HG03135 (cell line): ENCODE data around the gene ERVFRD-1.
"Not testable (repeated sequence)": the region's sequence is repeated elsewhere in the genome, so short reads cannot be mapped to it uniquely, and the experiment has no call there.

Experiments used
- ATAC-seq: cut with Tn5 transposase; IDR thresholded peaks from one replicate; pipeline ENCODE4 v1.9.1; 2021; ENCODE audit warnings: mild to moderate bottlenecking, moderate library complexity; ENCODE audit not compliant: unreplicated experiment

ERVFRD-1 gene

GRCh38 chr6:11129908-11130565 lies 18.5 kb upstream of the ERVFRD-1 start:
- no peak for ATAC-seq

DNA sequence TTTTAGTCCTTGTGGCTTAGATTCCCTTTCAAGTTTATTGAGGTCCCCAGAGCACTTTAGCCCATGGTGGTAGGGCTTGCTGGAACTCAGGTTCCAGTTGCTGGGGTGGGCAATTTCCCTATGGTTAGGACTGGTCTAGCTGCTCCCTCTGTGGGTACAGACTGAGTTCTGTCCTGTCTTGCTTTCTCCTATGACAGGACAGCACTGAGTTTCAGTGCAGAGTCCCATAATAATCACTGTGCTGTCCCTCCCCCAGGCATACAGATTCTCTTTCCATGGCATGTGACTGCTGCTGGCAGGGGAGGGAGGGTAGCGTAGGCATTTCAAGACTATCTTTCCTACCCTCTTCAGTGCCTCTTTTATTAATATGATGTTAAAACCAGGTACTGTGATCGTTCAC lies 17.1 kb upstream of the ERVFRD-1 start:
- no peak for ATAC-seq

DNA sequence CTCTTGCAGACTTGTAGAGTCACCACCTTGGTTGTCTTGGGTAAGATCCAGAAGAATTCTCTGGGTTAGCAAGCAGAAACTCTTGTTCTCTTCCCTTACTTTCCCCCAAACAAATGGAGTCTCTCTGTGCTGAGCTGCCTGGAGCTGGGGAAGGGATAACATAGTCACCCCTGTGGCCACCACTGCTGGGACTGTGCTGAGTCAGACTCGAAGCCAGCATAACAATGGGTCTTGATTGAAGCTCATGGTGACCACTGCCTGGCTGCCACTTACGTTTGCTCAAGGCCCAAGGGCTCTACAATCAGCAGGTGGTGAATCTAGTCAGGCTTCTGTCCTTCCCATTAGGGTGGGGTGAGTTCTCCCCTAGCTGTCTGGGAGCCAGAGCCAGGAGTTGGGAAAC lies 15.4 kb upstream of the ERVFRD-1 start:
- no peak for ATAC-seq

- ATAC-seq, result no peak
These were observed 12.5 kb upstream of the ERVFRD-1 start for GRCh38 chr6:11123978-11124377.

- ATAC-seq, result no peak
These were observed 10.9 kb upstream of the ERVFRD-1 start for GRCh38 chr6:11122380-11122779.

GRCh38 chr6:11121851-11122250 lies 10.3 kb upstream of the ERVFRD-1 start:
- no peak for ATAC-seq

GRCh38 chr6:11120271-11121005 lies 8.9 kb upstream of the ERVFRD-1 start:
- no peak for ATAC-seq

GRCh38 chr6:11115808-11116536 lies 4.4 kb upstream of the ERVFRD-1 start:
- not testable (repeated sequence) for ATAC-seq

GRCh38 chr6:11113038-11113437 lies 1.5 kb upstream of the ERVFRD-1 start:
- no peak for ATAC-seq

DNA sequence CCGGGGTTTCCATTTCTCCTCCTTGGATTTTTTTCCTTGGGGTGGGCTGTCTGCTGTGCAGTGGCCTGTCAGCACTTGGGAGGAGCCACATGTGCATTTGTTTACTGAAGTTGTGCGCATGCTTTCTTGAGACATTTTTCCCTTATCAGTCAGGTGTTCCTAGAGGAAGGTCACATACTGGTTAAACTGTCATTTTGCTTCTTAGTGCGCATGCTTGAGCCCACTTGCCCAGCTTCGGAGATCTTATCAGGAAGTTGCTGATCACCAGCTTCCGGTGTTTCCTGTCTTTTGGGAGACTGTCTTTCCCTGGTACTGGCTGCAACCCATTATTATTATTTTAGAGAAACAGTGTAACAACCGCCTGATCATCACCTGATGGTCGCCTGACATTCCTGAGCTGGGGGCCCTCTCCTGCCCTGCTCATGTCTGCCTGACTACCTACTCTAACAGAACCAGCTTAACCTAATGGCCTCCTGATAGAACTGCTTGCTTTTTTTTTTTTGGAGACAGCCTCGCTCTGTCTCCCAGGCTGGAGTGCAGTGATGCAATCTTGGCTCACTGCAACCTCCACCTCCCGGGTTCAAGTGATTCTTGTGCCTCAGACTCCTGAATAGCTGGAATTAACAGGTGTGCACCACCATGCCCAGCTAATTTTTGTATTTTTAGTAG lies 378 bp upstream of the ERVFRD-1 start:
- ATAC-seq, result no peak

DNA sequence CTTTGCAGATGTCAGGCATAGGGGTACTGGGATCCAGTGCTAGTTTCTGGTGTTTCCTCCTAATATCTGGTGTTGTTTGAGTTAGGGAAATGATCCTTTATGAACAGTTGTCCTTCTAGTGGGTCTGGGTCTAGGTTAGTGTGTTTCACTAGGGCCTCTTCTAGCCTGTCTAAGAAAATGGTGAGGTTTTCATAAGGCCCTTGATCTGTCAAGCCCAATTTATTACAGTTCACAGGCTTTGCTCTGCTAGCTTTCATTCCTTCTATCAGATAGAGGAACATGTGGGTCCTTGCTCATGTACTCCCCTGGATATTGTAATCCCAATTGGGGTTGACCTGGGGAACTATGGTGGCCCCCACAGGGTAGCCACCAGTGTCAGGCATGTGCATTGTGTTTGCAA lies 2.8 kb downstream of the ERVFRD-1 start:
- ATAC-seq, result no peak

DNA sequence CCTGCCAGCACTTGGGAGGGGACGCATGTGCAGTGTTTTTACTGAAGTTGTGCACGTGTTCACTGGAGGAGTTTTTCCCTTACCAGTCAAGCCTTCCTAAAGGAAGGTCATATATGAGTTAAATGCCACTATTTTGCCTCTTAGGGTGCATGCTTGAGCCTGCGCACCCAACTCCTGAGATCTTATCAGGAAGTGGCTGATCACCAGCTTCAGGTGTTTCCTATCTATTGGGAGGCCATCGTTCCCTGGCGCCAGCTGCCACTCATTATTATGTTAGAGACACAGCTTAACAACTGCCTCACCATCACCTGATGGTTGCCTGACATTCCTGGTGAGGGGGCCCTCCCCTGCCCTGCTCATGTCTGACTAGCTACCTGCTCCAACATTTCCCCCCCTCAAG lies 8.5 kb downstream of the ERVFRD-1 start:
- ATAC-seq, result no peak

GRCh38 chr6:11101417-11101816 lies 10.1 kb downstream of the ERVFRD-1 start:
- no peak for ATAC-seq

DNA sequence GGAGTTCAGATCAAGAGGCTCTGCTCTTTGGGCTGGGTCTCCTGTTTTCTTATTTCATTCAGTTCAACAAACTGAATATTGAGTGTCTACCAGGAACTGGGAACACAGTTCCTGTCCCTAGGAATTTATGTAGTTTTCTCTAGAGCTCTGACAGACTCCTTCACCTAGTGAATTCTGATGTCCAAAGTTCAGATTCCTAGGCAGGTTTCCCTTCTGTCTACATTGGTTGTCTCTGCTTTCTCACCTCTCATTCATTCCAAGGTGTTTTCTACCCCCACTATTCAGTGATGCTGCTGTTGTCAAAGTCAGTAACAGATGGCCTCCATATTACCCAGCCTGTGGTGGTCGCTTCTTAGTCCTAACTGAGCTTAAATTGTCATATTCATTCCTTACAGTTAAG lies 13.5 kb downstream of the ERVFRD-1 start:
- ATAC-seq, result no peak

DNA sequence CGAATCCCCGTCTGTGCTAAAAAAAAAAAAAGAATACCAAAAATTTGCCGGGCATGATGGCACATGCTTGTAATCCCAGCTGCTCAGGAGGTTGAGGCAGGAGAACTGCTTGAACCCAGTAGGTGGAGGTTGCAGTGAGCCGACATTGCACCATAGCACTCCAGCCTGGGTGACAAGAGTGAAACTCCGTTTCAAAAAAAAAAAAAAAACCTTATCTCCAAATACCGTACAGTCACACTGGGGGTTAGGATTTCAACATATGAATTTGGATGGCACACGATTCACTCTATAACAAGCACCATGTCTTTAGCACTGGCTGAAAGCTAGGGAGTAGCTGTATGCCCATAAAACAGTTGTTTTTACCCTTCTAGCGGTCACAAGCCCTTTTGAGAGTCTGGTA lies 14.0 kb downstream of the ERVFRD-1 start:
- ATAC-seq, result no peak

DNA sequence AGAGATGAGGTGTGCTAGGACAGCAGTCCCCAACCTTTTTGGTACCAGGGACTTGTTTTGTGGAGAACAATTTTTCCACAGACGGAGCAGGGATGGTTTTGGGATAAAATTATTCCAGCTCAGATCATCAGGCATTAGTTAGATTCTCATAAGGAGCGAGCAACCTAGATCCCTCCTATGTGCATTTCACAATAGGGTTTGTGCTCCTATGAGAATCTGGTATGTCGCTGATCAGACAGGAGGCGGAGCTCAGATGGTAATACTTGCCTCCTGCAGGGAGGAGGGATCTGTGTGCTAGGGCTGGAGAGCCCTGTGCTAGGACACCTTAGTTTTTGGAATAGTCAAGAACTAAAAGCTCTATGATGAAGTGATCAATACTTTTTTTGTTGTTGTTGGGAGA lies 15.4 kb downstream of the ERVFRD-1 start:
- ATAC-seq, result no peak

GRCh38 chr6:11094941-11095340 lies 16.6 kb downstream of the ERVFRD-1 start:
- no peak for ATAC-seq

- peak; percentile 38 for ATAC-seq
These were observed 17.1 kb downstream of the ERVFRD-1 start for GRCh38 chr6:11094411-11094851.

GRCh38 chr6:11093626-11094410 lies 17.7 kb downstream of the ERVFRD-1 start, which contains the start of gene SMIM13:
SMIM13 (plus strand) TSS chr6:11093834; CDS start chr6:11094314, 480 bp downstream.
- ATAC-seq, result peak; percentile 90

DNA sequence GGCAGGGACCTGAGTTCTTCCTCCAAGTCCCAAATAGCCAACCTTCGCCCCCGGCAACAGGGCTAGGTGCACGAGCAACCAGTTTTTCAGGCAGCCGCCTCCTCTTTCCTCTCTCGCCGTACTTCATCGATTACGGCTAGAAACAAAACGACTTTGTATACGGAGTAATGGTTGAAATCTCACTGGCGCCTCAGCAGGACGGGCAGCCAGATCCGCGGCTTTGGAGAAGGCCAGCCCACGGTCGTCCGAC lies 18.2 kb downstream of the ERVFRD-1 start:
- peak; percentile 23 for ATAC-seq
